OCI-LY1 (cell line): ENCODE results near the gene GATAD1.
"Not testable (repeated sequence)": the region's sequence is repeated elsewhere in the genome, so short reads cannot be mapped to it uniquely, and the experiment has no call there.

ENCODE experiments used
- H2AFZ ChIP-seq: fragments of 200-600 bp; sonication (generic), shearing (Covaris generic); 2 replicates; pipeline ENCODE4 v1.6.0; 2014; ENCODE audit warnings: antibody characterized with exemption, mild to moderate bottlenecking, low read length
- H3F3A ChIP-seq: fragments of 200-600 bp; sonication (generic), shearing (Covaris generic); 2 replicates; pipeline ENCODE4 v1.6.0; 2014; ENCODE audit warnings: mild to moderate bottlenecking, antibody characterized with exemption, low read length, moderate library complexity; ENCODE audit not compliant: insufficient read depth
- H3K27ac ChIP-seq: fragments of 200-600 bp; sonication (generic); 2 replicates; pipeline ENCODE4 v1.5.1; 2014; ENCODE audit warnings: low read length, mixed run types, mild to moderate bottlenecking, low read depth; ENCODE audit not compliant: poor library complexity, severe bottlenecking
- H3K27me3 ChIP-seq: fragments of 200-600 bp; sonication (generic); 2 replicates; pipeline ENCODE4 v1.6.0; 2014; ENCODE audit warnings: antibody characterized with exemption, mild to moderate bottlenecking, low read length, moderate library complexity; ENCODE audit not compliant: insufficient read depth
- H3K36me3 ChIP-seq: fragments of 200-600 bp; sonication (generic); 2 replicates; pipeline ENCODE4 v1.6.1; 2014; ENCODE audit warnings: mild to moderate bottlenecking, antibody characterized with exemption, low read length, moderate library complexity, mixed read lengths; ENCODE audit not compliant: insufficient read depth
- H3K4me1 ChIP-seq: fragments of 200-600 bp; sonication (generic); 2 replicates; pipeline ENCODE4 v1.5.1; 2014; ENCODE audit warnings: mild to moderate bottlenecking, low read length, moderate library complexity; ENCODE audit not compliant: insufficient read depth, severe bottlenecking
- H3K4me2 ChIP-seq: fragments of 200-600 bp; sonication (generic), shearing (Covaris generic); 2 replicates; pipeline ENCODE4 v1.6.1; 2014; ENCODE audit warnings: low read length
- H3K4me3 ChIP-seq: fragments of 200-600 bp; sonication (generic); 2 replicates; pipeline ENCODE4 v1.5.1; 2014; ENCODE audit warnings: low read length, low read depth, mild to moderate bottlenecking, mixed read lengths; ENCODE audit not compliant: poor library complexity, severe bottlenecking
- H3K79me2 ChIP-seq: fragments of 200-600 bp; shearing (Covaris generic); 2 replicates; pipeline ENCODE4 v1.6.1; 2016; ENCODE audit warnings: mixed run types, low read length, mixed read lengths; ENCODE audit not compliant: insufficient read depth
- H3K9ac ChIP-seq: fragments of 200-600 bp; sonication (generic), shearing (Covaris generic); 2 replicates; pipeline ENCODE4 v1.6.1; 2014; ENCODE audit warnings: mild to moderate bottlenecking, low read length, mixed read lengths
- H3K9me2 ChIP-seq: fragments of 200-600 bp; sonication (generic), shearing (Covaris generic); 2 replicates; pipeline ENCODE4 v1.6.1; 2014; ENCODE audit warnings: low read depth, mild to moderate bottlenecking, low read length, mixed read lengths
- H3K9me3 ChIP-seq: fragments of 200-600 bp; shearing (Covaris generic); 2 replicates; pipeline ENCODE4 v1.6.1; 2014; ENCODE audit warnings: low read length, mixed read lengths
- H4K20me1 ChIP-seq: fragments of 200-600 bp; sonication (generic), shearing (Covaris generic); 2 replicates; pipeline ENCODE4 v1.6.0; 2016; ENCODE audit warnings: mild to moderate bottlenecking, low read length; ENCODE audit not compliant: insufficient read depth
- CTCF ChIP-seq: fragments of 200-600 bp; sonication (generic), shearing (Covaris generic); IDR thresholded peaks from 2 replicates; pipeline ENCODE4 v1.5.1; 2017; ENCODE audit warnings: mild to moderate bottlenecking, antibody characterized with exemption, low read length, moderate library complexity, mixed read lengths
- EZH2 ChIP-seq: fragments of 200-600 bp; sonication (generic), shearing (Covaris generic); IDR thresholded peaks from 2 replicates; pipeline ENCODE4 v1.8.0; 2017; ENCODE audit warnings: borderline replicate concordance, mixed run types, mild to moderate bottlenecking, antibody characterized with exemption, low read length, moderate library complexity, mixed read lengths

Gene GATAD1

GRCh38 chr7:92478095-92478494 lies 30.8 kb downstream of the GATAD1 start:
- Histone ChIP-seq H4K20me1 (no peaks in the 10 kb centered on the region), H3K79me2 (no peaks in the 10 kb centered on the region), H3K4me1 (no peaks in the 10 kb centered on the region), H3K9me3 (no peaks in the 10 kb centered on the region), H2AFZ (no peak overlapping the region), H3K27ac (no peak overlapping the region), H3K9me2 (no peaks in the 10 kb centered on the region), H3K36me3 (no peaks in the 10 kb centered on the region), H3K4me3 (no peak overlapping the region), H3K4me2 (no peak overlapping the region), H3K9ac (no peak overlapping the region), H3K27me3 (peaks cover 5% of the 10 kb centered on the region), H3F3A (no peaks in the 10 kb centered on the region)
- no peak for TF ChIP-seq CTCF

- Histone ChIP-seq H3K4me1 (no peaks in the 10 kb centered on the region), H3K27me3 (peaks cover 5% of the 10 kb centered on the region), H3F3A (no peaks in the 10 kb centered on the region), H3K79me2 (no peaks in the 10 kb centered on the region), H3K4me3 (no peak overlapping the region), H3K9ac (no peak overlapping the region), H3K9me3 (no peaks in the 10 kb centered on the region), H3K36me3 (no peaks in the 10 kb centered on the region), H3K9me2 (no peaks in the 10 kb centered on the region), H3K27ac (no peak overlapping the region), H3K4me2 (no peak overlapping the region), H4K20me1 (no peaks in the 10 kb centered on the region), H2AFZ (no peak overlapping the region)
- TF ChIP-seq EZH2 (no peak), CTCF (no peak)
These were observed 31.4 kb downstream of the GATAD1 start for GRCh38 chr7:92478711-92479110.

DNA sequence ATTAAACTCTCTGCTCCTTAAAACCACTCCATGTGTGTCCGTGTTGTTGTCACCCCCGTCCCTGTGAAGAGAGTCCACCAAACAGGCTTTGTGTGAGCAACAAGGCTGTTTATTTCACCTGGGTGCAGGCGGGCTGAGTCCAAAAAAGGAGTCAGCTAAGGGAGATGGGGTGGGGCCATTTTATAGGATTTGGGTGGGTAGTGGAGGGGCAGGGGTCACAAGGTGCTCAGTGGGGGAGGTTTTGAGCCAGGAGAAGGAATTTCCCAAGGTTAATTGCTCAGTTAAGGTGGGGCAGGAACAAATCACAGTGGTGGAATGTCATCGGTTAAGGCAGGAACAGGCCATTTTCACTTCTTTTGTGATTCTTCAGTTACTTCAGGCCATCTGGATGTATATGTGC lies 31.9 kb downstream of the GATAD1 start:
- not testable (repeated sequence) for H2AFZ ChIP-seq, H3K79me2 ChIP-seq, H3K4me1 ChIP-seq, H3K9ac ChIP-seq, H3K27me3 ChIP-seq, H3K36me3 ChIP-seq, H4K20me1 ChIP-seq, H3K9me3 ChIP-seq, H3K9me2 ChIP-seq, H3K27ac ChIP-seq, H3K4me3 ChIP-seq, H3F3A ChIP-seq, H3K4me2 ChIP-seq

GRCh38 chr7:92483624-92484023 lies 36.3 kb downstream of the GATAD1 start:
- not testable (repeated sequence) for H3K9ac ChIP-seq, H3K27me3 ChIP-seq, H3K27ac ChIP-seq, H3K4me1 ChIP-seq, H3K79me2 ChIP-seq, H3F3A ChIP-seq, H3K9me3 ChIP-seq, H4K20me1 ChIP-seq, H3K4me2 ChIP-seq, H3K9me2 ChIP-seq, H2AFZ ChIP-seq, H3K4me3 ChIP-seq
- H3K36me3 ChIP-seq: peaks cover 32% of the 10 kb centered on the region

GRCh38 chr7:92484226-92484625 lies 36.9 kb downstream of the GATAD1 start:
- not testable (repeated sequence) for H3K27ac ChIP-seq, H3K27me3 ChIP-seq, H3F3A ChIP-seq, H3K4me1 ChIP-seq, H2AFZ ChIP-seq, H3K9me3 ChIP-seq, H3K9me2 ChIP-seq, H3K9ac ChIP-seq, H3K4me3 ChIP-seq, H3K4me2 ChIP-seq, H4K20me1 ChIP-seq, H3K79me2 ChIP-seq
- peaks cover 38% of the 10 kb centered on the region for H3K36me3 ChIP-seq
